Panc1 (cell line): Measurements from ENCODE around the gene CEP55. TPM values are rescaled to one million over a fixed set of nuclear protein-coding genes. Genes with fewer than 3 reads are reported as not detected.

Experiments used
- ATAC-seq: fragments of 200-7000 bp; cut with Tn5 transposase; 2 replicates; pipeline ENCODE4 v1.9.1; 2020; ENCODE audit warnings: mild to moderate bottlenecking, moderate library complexity
- BruUV-seq: library from RNA; stranded (reverse); fragments of 400-500 nt; replicated peaks from 2 replicates; lab custom pipeline; 2021; lab: Mats Ljungman, UMichigan
- CTCF ChIA-PET: fragments of 300-600 bp; sonication (Branson Sonifier 250); formaldehyde crosslinking; loops from one replicate; lab custom pipeline; 2022; ENCODE audit warnings: antibody characterized with exemption; lab: Charles Lee
- POLR2A ChIA-PET: fragments of 300-600 bp; sonication (Branson Sonifier 250); formaldehyde crosslinking; loops from one replicate; lab custom pipeline; 2022; ENCODE audit warnings: antibody characterized with exemption; lab: Charles Lee
- DNase-seq: peaks from one replicate; pipeline ENCODE4 v3.0.0-alpha.2; 2010; ENCODE audit warnings: low read depth, low spot score
- H3K27ac ChIP-seq: 2 replicates; pipeline ENCODE4 v1.5.1; 2011; ENCODE audit warnings: mild to moderate bottlenecking, low read length, inconsistent platforms
- H3K27me3 ChIP-seq: fragments of 200-500 bp; sonication (Bioruptor generic); 2 replicates; pipeline ENCODE4 v1.6.0; 2014; ENCODE audit warnings: low read length, inconsistent platforms; ENCODE audit not compliant: control insufficient read depth, insufficient read depth
- H3K36me3 ChIP-seq: fragments of 200-500 bp; sonication (Bioruptor generic); 2 replicates; pipeline ENCODE4 v1.5.1; 2014; ENCODE audit warnings: inconsistent platforms, mild to moderate bottlenecking, low read length, moderate library complexity; ENCODE audit not compliant: control insufficient read depth, insufficient read depth
- H3K4me1 ChIP-seq: 2 replicates; pipeline ENCODE4 v1.5.1; 2011; ENCODE audit warnings: inconsistent platforms, mild to moderate bottlenecking, low read length, moderate library complexity; ENCODE audit not compliant: control insufficient read depth, insufficient read depth
- H3K4me3 ChIP-seq, 2 experiments: 2 replicates each; pipeline ENCODE4 v1.5.1; 2011 to 2012; ENCODE audit warnings: low read depth in 2 of 2, low read length in 2 of 2, mild to moderate bottlenecking in 2 of 2, inconsistent platforms in 1 of 2, moderate library complexity in 1 of 2
- H3K9me3 ChIP-seq: fragments of 200-500 bp; sonication (Bioruptor generic); 2 replicates; pipeline ENCODE4 v1.5.1; 2014; ENCODE audit warnings: low read depth, mild to moderate bottlenecking, inconsistent platforms, low read length, moderate library complexity; ENCODE audit not compliant: control insufficient read depth, insufficient read depth
- POLR2AphosphoS5 ChIP-seq: IDR thresholded peaks from 2 replicates; pipeline ENCODE4 v1.6.1; 2012; ENCODE audit warnings: mild to moderate bottlenecking, low read depth, low read length, moderate library complexity
- SIN3A ChIP-seq: IDR thresholded peaks from 2 replicates; pipeline ENCODE4 v1.6.1; 2012; ENCODE audit warnings: low read depth, mild to moderate bottlenecking, low read length, moderate library complexity, borderline replicate concordance; ENCODE audit not compliant: insufficient read depth
- TCF7L2 ChIP-seq: IDR thresholded peaks from 2 replicates; pipeline ENCODE4 v1.6.1; 2011; ENCODE audit warnings: mild to moderate bottlenecking, low read depth, low read length, inconsistent platforms
- in situ Hi-C: cut with HindIII; loops from 2 replicates; pipeline ENCODE4 v1.10.0; 2016; ENCODE audit warnings: low sequenced_read_pairs, low pct_unique_long_range_greater_than_20kb
- intact Hi-C: fragments of 100-400 bp; cut with micrococcal nuclease; formaldehyde crosslinking; loops from one replicate; pipeline ENCODE4 v1.10.0; 2022; ENCODE audit not compliant: unreplicated experiment
- total RNA-seq: library from RNA; stranded (reverse); gene quantifications from one replicate; pipeline ENCODE4 v1.2.1, GENCODE V29; 2021; ENCODE audit not compliant: unreplicated experiment
- TF ChIP-seq, protein P1 (sequence below): fragments of 450-650 bp; IDR thresholded peaks from 2 replicates; pipeline ENCODE4 v1.5.1; 2017; ENCODE audit warnings: mild to moderate bottlenecking
- TF ChIP-seq, protein P2 (sequence below), 2 experiments: IDR thresholded peaks; 2 replicates each; pipeline ENCODE4 v1.6.1; 2011 to 2012; ENCODE audit warnings: low read depth in 2 of 2, control low read depth in 1 of 2, low read length in 1 of 2, mild to moderate bottlenecking in 1 of 2, moderate library complexity in 1 of 2; ENCODE audit not compliant: insufficient read depth in 1 of 2

Gene CEP55
- total RNA-seq, 1 experiment from 2014 or later: 96.4 TPM

DNA sequence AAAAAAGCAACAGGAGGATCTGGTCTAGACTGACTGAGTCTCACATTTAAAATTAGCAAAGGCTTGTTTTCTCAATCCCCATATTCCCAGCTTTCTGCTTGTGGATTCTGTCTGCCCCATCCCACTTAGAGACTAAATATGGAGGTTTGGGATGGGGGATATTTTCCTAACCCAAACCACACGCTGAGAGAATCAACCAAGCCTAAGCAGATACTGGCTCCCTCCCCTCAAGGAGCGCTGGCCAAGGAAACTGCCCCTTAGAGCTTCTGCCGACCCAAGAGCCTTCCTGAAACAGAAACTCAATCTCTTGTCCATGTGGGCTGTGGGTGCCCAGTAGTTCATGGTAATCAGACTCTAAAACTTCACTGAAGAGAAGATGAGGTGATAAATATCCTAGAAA is 74.0 kb downstream of the CEP55 start:
- no peak for ATAC-seq
- ChIA-PET POLR2A (no interaction called here), CTCF (interaction anchor here (0.7 kb wide), 1 partner anchor 152 kb away, joined by 6 read pairs; no protein-coding TSS in a partner anchor)
- intact Hi-C loops (no loop called here), in situ Hi-C loops (no loop called here)
- Histone ChIP-seq H3K36me3 (no peaks in the 10 kb centered on the region), H3K9me3 (no peaks in the 10 kb centered on the region), H3K27ac (no peak overlapping the region), H3K4me1 (peaks cover 10% of the 10 kb centered on the region), H3K27me3 (peaks cover 34% of the 10 kb centered on the region), H3K4me3 (no peak overlapping the region)
- TF ChIP-seq TCF7L2 (no peak), SIN3A (no peak), POLR2AphosphoS5 (no peak)
- TF ChIP-seq, protein P1, sequence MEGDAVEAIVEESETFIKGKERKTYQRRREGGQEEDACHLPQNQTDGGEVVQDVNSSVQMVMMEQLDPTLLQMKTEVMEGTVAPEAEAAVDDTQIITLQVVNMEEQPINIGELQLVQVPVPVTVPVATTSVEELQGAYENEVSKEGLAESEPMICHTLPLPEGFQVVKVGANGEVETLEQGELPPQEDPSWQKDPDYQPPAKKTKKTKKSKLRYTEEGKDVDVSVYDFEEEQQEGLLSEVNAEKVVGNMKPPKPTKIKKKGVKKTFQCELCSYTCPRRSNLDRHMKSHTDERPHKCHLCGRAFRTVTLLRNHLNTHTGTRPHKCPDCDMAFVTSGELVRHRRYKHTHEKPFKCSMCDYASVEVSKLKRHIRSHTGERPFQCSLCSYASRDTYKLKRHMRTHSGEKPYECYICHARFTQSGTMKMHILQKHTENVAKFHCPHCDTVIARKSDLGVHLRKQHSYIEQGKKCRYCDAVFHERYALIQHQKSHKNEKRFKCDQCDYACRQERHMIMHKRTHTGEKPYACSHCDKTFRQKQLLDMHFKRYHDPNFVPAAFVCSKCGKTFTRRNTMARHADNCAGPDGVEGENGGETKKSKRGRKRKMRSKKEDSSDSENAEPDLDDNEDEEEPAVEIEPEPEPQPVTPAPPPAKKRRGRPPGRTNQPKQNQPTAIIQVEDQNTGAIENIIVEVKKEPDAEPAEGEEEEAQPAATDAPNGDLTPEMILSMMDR: no peak
- TF ChIP-seq, protein P2, sequence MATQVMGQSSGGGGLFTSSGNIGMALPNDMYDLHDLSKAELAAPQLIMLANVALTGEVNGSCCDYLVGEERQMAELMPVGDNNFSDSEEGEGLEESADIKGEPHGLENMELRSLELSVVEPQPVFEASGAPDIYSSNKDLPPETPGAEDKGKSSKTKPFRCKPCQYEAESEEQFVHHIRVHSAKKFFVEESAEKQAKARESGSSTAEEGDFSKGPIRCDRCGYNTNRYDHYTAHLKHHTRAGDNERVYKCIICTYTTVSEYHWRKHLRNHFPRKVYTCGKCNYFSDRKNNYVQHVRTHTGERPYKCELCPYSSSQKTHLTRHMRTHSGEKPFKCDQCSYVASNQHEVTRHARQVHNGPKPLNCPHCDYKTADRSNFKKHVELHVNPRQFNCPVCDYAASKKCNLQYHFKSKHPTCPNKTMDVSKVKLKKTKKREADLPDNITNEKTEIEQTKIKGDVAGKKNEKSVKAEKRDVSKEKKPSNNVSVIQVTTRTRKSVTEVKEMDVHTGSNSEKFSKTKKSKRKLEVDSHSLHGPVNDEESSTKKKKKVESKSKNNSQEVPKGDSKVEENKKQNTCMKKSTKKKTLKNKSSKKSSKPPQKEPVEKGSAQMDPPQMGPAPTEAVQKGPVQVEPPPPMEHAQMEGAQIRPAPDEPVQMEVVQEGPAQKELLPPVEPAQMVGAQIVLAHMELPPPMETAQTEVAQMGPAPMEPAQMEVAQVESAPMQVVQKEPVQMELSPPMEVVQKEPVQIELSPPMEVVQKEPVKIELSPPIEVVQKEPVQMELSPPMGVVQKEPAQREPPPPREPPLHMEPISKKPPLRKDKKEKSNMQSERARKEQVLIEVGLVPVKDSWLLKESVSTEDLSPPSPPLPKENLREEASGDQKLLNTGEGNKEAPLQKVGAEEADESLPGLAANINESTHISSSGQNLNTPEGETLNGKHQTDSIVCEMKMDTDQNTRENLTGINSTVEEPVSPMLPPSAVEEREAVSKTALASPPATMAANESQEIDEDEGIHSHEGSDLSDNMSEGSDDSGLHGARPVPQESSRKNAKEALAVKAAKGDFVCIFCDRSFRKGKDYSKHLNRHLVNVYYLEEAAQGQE (IDR thresholded peaks at IDR 0.05; ENCODE audit: insufficient read depth in 1 of 2, low read depth in 2 of 2, low read length in 1 of 2): no peak
- no TSS peak for BruUV-seq
- no peak for DNase-seq

DNA sequence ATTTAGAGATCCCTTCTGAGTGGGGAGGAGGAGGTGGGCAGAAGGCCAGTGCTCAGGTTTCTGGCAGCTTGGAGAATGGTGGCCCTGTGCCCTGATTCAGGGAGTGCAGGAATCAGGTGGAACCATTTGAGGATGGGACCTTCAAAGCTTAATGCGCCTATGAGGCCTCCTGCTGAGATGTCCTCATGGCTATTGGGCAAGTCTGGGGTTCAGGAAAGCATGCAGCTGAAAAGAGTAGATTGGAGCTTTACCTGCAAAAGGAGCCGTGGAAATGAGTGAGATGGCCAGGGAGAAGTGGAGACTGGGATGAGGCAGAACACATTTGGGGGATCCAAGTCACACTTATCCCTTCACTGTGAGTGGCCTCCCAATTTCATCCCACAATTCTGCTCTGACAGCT is 76.2 kb downstream of the CEP55 start:
- ATAC-seq (no peak), DNase-seq (no peak)
- Histone ChIP-seq H3K4me3 (no peak overlapping the region), H3K36me3 (no peaks in the 10 kb centered on the region), H3K9me3 (no peaks in the 10 kb centered on the region), H3K27me3 (peaks cover 18% of the 10 kb centered on the region), H3K27ac (no peak overlapping the region), H3K4me1 (peaks cover 14% of the 10 kb centered on the region)
- BruUV-seq: no TSS peak
- ChIA-PET POLR2A (no interaction called here), CTCF (no interaction called here)
- in situ Hi-C loops: no loop called here
- intact Hi-C loops: no loop called here
- no peak for TF ChIP-seq POLR2AphosphoS5
- TF ChIP-seq TCF7L2: no peak
- TF ChIP-seq, protein P1: no peak
- TF ChIP-seq, protein P2 (IDR thresholded peaks at IDR 0.05; ENCODE audit: insufficient read depth in 1 of 2, low read depth in 2 of 2, low read length in 1 of 2): no peak
- TF ChIP-seq SIN3A: no peak
